ENCODE results near the gene PITHD1.
"Not testable (repeated sequence)": the region's sequence is repeated elsewhere in the genome, so short reads cannot be mapped to it uniquely, and the experiment has no call there.

The PITHD1 gene

GRCh38 chr1:23772049-23772853 is 6.0 kb upstream of the PITHD1 start:
- intact Hi-C loops (cut with DNase I) = loop anchor here (1.0 to 2.0 kb wide), 2 partner anchors 97 to 144 kb away; partner anchors contain the start of gene FUCA1

GRCh38 chr1:23772854-23773242 is 5.4 kb upstream of the PITHD1 start:
- DNase-seq = no peak
- intact Hi-C loops (cut with DNase I) = loop anchor here (1.0 to 2.0 kb wide), 2 partner anchors 96 to 143 kb away; partner anchors contain the start of gene FUCA1

More at GRCh38 chr1:23772049-23772853, 6.0 kb upstream of the PITHD1 start:
- DNase-seq = peak; percentile 78 to 98 (median 92)

GRCh38 chr1:23774174-23774880 is 3.9 kb upstream of the PITHD1 start:
- DNase-seq = no peak
- intact Hi-C loops (cut with DNase I) = no loop called here

- intact Hi-C loops (cut with DNase I) = loop anchor here (5.0 kb wide), 1 partner anchor 34 kb away; the partner anchor contains the start of gene ELOA
- DNase-seq = no peak
These were observed 2.0 kb upstream of the PITHD1 start for GRCh38 chr1:23776217-23776616.

- intact Hi-C loops (cut with DNase I) = loop anchor here (2.0 to 5.0 kb wide), 2 partner anchors 21 to 38 kb away; partner anchors contain the start of genes ELOA and GALE
- DNase-seq = no peak
These were observed 1.7 kb downstream of the PITHD1 start for GRCh38 chr1:23779826-23780371.

- DNase-seq; intact Hi-C loops (cut with DNase I): not testable (repeated sequence)
These were observed 4.9 kb downstream of the PITHD1 start for GRCh38 chr1:23783141-23783540.

- intact Hi-C loops (cut with DNase I) = no loop called here
- DNase-seq = no peak
These were observed 6.6 kb downstream of the PITHD1 start for GRCh38 chr1:23784846-23785245.

GRCh38 chr1:23787701-23788100 is 9.5 kb downstream of the PITHD1 start:
- DNase-seq = no peak
- intact Hi-C loops (cut with DNase I) = no loop called here

- DNase-seq = no peak
- intact Hi-C loops (cut with DNase I) = no loop called here
These were observed 10.5 kb downstream of the PITHD1 start for GRCh38 chr1:23788695-23789094.

GRCh38 chr1:23790696-23791515 is 12.7 kb downstream of the PITHD1 start, which contains the start of gene LYPLA2:
Gene LYPLA2, plus strand, starts transcription at chr1:23791145. Its CDS starts 1,538 bp downstream, at chr1:23792683.
- DNase-seq = peak; percentile 94 to 99 (median 96)
- intact Hi-C loops (cut with DNase I) = loop anchor here (1.0 kb wide), 2 partner anchors 9 to 13 kb away; partner anchors contain the start of genes GALE and PITHD1

- peak in 1 of 10 donors; percentile 82 for DNase-seq
- intact Hi-C loops (cut with DNase I) = loop anchor here (1.0 kb wide), 1 partner anchor 9 kb away; the partner anchor contains the start of gene GALE
These were observed 13.4 kb downstream of the PITHD1 start for GRCh38 chr1:23791516-23792047.

GRCh38 chr1:23792151-23792945 is 14.1 kb downstream of the PITHD1 start:
- intact Hi-C loops (cut with DNase I) = no loop called here

GRCh38 chr1:23793018-23793781 is 15.0 kb downstream of the PITHD1 start:
- peak in 6 of 10 donors; percentile 57 to 94 (median 80) for DNase-seq
- intact Hi-C loops (cut with DNase I) = no loop called here

More at GRCh38 chr1:23792151-23792945, 14.1 kb downstream of the PITHD1 start:
- peak in 1 of 10 donors; percentile 36 for DNase-seq

- peak in 1 of 10 donors; percentile 70 for DNase-seq
These were observed 15.9 kb downstream of the PITHD1 start for GRCh38 chr1:23793861-23794731.

GRCh38 chr1:23794732-23795182 is 16.5 kb downstream of the PITHD1 start:
- DNase-seq; intact Hi-C loops (cut with DNase I): not testable (repeated sequence)

More at GRCh38 chr1:23793861-23794731, 15.9 kb downstream of the PITHD1 start:
- intact Hi-C loops (cut with DNase I) = no loop called here

- intact Hi-C loops (cut with DNase I) = no loop called here
- peak in 1 of 10 donors; percentile 76 for DNase-seq
These were observed 17.7 kb downstream of the PITHD1 start for GRCh38 chr1:23795676-23796465.
